Stimulated activated CD4-positive, alpha-beta T cell treated with anti-CD3 and anti-CD28 coated beads, Interleukin-1b, Interleukin-23, amount 100 ng/mL, for 4 hours (primary cell): ENCODE results near the gene PROC.
"Not testable (repeated sequence)": the region's sequence is repeated elsewhere in the genome, so short reads cannot be mapped to it uniquely, and the experiment has no call there.

Source experiments
- DNase-seq, 2 donors: peaks; one replicate each; pipeline ENCODE4 v3.0.0-alpha.2; 2020; ENCODE audit warnings: low read depth in 2 of 2

Gene PROC

DNA sequence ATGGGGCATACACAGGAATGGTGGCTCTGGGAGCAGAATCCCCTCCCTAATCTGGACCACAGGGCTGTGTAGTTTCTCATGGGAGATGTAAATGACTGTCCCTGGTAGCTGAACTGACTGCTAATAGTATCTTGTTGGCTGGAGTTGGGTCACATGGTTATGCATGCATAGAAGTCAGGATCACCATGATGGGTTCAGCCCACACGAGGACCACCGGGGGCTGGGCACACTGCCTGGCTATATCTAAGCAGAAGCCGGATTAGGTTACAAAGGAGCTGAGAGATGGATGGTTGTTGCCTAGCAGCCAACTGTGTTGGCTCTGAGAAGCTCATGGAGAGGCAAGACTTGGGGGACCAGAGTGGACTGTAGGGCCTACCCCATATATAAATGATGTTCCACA lies 23.7 kb upstream of the PROC start:
- no peak for DNase-seq

GRCh38 chr2:127397568-127398238 lies 20.5 kb upstream of the PROC start:
- no peak for DNase-seq

GRCh38 chr2:127398239-127398590 lies 20.0 kb upstream of the PROC start:
- no peak for DNase-seq

DNA sequence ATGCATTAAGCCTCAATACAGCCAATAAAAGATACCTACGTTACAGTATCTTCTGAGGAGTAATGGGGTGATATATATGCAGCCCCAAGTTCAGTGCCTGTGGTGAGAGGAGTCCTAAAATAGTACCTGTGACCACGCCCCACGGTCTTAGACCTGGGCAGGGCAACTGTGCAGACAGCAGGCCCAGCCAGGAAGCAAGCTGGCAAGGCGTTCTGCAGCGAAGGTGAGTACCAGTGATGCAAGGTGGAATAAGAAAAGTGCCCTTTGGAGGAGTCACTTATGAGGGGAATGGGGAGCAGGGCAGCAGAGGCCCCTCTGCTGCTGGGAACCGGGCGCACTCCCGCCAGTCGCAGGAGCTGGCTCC lies 17.7 kb upstream of the PROC start:
- DNase-seq, result no peak

- no peak for DNase-seq
These were observed 17.1 kb upstream of the PROC start for GRCh38 chr2:127400897-127401756.

DNA sequence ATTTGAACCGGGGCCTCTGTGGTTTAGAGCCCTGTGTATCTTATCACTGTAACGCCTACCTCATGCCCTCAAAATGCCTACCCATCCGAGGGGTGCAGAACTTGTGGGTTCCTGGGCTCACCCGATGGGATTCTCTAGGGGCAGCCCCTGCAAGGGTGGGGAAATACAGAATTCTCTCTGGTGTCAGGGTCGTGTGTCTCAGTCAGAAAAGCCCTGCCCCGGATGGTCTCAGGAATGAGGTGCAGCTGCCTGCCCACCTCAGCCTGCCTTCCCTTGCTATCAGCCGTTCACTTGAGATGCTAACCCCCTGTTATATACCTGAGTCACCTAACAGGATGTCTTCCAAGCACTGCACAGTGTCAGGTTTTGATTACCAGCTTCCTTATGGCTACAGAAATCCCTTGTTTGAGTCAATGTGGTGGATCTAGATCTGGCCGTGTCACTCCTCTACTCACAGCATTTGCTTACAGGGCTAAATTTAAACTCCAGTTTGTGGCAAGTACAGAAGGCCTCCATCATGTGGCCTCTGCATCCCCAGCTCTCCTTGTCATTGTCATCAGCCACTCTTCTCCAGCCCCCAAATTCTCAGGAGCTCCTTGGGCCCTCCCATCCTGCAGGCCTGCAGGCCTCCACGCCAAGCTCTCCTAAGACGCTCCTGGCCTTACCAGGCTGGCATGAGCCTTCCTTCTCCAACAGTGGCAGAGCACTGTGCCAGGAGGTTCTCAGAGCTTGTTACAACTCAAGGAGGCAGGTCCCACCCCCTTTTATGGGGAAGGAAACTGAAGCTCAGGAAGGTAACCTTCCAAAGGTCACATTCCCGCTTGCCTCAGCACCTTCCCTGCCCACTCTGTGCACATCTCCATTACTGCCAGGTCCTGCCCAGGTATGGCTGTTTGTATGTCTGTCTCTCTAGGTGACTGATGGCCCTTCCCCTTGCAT lies 16.2 kb upstream of the PROC start:
- DNase-seq, result no peak

DNA sequence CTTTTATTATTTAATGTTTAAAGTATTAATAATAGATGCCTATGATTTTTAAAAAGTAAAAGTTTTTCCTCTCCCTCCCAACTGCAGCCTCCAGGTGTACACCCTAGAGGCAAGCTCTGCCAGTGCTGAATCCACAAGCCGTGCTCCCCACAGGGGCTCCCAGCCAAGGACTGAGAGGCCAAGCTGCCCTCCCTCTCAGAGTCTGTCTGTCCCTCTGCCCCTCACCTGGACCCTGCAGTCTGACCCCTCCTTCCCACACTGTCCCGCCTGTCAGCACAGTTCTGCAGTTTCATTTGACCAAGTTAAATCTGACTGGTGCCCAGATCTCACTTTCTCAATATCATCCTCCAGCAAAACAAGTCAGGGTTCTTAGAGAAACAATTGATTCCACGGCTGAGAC lies 14.8 kb upstream of the PROC start:
- no peak for DNase-seq

GRCh38 chr2:127404466-127405254 lies 13.6 kb upstream of the PROC start:
- no peak for DNase-seq

DNA sequence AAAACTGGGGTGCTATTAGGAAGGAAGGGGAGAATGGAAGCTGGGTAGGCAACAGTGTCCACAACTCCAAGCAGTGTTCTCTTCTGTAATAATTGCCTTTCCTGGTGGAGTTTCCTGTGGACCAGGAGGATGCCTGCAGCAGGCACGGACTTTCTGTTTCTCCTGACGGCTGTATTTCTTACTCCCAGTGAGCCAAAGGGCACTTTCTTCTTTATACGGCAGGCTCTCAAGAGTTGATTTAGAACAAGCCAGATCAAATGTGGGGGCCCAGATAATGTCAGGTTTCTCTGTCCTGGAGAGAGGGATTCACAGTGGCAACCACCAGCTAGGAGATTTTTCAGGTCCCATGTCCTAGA lies 13.0 kb upstream of the PROC start:
- DNase-seq, result no peak

DNA sequence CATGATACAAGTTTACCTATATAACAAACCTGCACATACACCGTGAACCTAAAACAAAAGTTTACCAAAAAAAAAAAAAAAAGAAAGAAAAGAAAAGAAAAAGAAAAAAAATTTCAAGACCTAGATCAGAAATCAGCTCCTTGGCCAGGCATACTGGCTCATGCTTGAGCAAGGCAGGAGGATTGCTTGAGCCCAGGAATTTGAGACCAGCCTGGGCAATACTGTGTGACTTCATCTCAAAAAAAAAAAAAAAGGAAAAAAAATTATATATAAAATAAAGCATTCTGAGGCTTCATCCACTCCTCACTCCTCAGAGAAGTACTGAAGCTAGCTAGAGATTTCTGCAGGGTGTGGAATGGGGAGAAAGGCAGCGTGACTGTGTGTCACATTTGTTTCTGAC lies 11.8 kb upstream of the PROC start:
- no peak for DNase-seq

DNA sequence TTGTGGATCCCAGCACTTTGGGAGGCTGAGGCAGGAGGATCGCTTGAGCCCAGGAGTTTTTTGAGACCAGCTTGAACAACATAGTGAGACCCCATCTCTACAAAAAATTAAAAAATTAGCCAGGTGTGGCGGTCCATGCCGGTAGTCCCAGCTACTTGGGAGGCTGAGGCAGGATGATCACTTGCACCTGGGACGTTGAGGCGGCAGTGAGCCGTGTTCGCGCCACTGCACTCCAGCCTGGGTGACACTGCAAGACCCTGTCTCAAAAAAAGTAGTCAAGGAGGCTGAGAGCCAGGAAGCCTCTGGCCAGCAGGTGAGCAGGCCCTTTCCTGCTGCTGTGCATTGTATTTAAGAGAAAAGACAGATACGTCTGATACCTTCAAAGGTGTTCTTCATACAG lies 11.1 kb upstream of the PROC start:
- DNase-seq, result no peak

DNA sequence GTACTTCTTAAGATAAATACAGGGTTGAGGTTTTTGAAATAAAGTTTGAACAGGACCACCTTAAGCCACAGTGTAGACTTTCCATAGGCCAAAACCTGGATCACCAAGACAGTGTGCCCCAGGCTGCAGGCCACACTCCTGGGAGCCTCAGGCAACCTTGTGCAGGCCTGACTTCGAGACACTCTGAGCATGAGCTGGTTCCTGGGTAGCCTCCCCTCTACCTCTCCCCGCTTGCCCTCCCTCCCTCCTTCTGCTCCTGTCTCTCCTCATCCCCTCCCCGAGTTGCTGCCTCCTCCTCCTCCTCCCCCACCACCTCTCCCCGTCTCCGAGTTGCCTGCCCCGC lies 10.6 kb upstream of the PROC start:
- no peak for DNase-seq

- peak; percentile 88 to 89 for DNase-seq
These were observed 10.0 kb upstream of the PROC start for GRCh38 chr2:127408004-127408806.

- DNase-seq, result no peak
These were observed 9.5 kb upstream of the PROC start for GRCh38 chr2:127408807-127409099.

- DNase-seq, result not testable (repeated sequence)
These were observed 8.5 kb upstream of the PROC start for GRCh38 chr2:127409716-127410115.

GRCh38 chr2:127410871-127411652 lies 7.2 kb upstream of the PROC start:
- DNase-seq, result no peak

- DNase-seq, result no peak
These were observed 6.4 kb upstream of the PROC start for GRCh38 chr2:127411653-127412369.

DNA sequence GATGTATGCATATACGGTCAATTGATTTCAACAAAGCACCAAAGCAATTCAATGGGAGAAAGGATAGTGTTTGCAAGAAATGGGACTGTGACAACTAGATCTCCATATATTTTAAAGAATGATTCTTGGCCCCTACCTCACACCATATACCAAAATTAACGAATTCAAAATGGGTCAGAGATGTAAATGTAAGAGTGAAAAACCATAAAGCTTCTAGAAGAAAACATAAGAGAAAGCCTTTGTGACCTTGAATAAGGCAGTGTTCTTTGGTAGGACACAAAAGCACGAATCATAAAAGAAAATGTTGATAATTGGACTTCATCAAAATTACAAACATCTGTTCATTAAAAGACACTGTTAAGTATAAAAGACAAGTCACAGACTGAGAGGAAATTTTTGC lies 5.0 kb upstream of the PROC start:
- no peak for DNase-seq

GRCh38 chr2:127413782-127414637 lies 4.2 kb upstream of the PROC start:
- no peak for DNase-seq
